Omental fat pad (tissue), 4 donors: Measurements from ENCODE around the gene NUP107. TPM values are rescaled to one million over a fixed set of nuclear protein-coding genes. Genes with fewer than 3 reads are reported as not detected.

ENCODE experiments used
- ATAC-seq: fragments of 150-250 bp; one replicate; pipeline ENCODE4 v1.9.1; 2016; ENCODE audit warnings: mild to moderate bottlenecking, moderate library complexity; ENCODE audit not compliant: low FRiP score
- DNase-seq: peaks from one replicate; pipeline ENCODE4 v3.0.0-alpha.2; 2019; ENCODE audit warnings: low spot score
- CTCF ChIP-seq, 3 donors: fragments of 450-650 bp; IDR thresholded peaks; one replicate each; pipeline ENCODE4 v1.5.1; 2016 to 2017; ENCODE audit warnings: antibody characterized with exemption in 3 of 3, mild to moderate bottlenecking in 3 of 3, moderate library complexity in 2 of 3
- total RNA-seq, 4 donors: library from RNA; depleted of rRNA; stranded (reverse); fragments of >200 nt; gene quantifications; one replicate each; pipeline ENCODE4 v1.1.0, GENCODE V29; 2016

NUP107 gene
- total RNA-seq, 4 donors from 2014 or later, result 27.1 to 48.9 (median 29.8) TPM

DNA sequence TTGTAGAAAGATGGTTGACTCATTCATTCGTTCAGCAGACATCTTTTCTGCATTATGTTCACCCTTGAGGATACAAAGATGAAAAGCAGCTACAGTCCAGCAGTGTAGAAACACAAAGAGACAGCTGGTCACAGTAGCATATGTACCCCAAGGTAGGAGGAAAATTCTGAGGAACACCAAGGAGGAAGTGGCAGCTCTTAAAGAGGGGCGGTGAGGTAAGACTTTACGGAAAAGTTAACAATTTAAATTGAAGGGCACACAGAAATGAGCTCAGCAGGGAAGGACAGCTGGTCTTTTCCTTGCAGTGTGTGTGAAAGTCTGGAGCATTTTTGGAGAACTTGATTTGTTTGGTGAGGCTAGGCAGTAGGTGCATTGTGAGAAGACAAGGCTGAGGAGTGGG lies 62.7 kb downstream of the NUP107 start:
- ATAC-seq (no peak), DNase-seq (no peak)
- TF ChIP-seq CTCF (IDR thresholded peaks at IDR 0.05), result no peak

DNA sequence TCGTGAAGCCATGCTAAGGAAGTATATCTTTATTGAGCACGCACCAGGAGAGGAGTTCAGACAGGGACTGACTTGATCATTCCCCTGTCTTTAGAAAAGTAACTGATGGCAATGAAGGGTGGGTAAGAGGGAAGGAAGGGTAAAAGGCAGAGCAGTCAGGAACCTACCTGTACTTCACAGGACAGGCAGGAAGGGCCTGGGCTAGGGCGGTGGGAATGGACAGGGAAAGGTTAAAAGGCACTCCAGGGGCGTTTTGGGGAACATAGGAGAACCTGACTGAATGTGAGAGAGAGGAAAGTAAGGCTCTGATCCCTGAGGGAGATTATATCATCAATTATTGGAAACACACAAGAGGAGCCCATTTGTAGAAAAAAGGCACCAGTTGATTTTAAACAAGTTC lies 63.1 kb downstream of the NUP107 start:
- no peak for ATAC-seq
- no peak for TF ChIP-seq CTCF (IDR thresholded peaks at IDR 0.05)
- no peak for DNase-seq

- no peak for TF ChIP-seq CTCF (IDR thresholded peaks at IDR 0.05)
- DNase-seq (no peak), ATAC-seq (no peak)
These were observed 63.7 kb downstream of the NUP107 start for GRCh38 chr12:68750506-68750905.

- DNase-seq (no peak), ATAC-seq (no peak)
- no peak for TF ChIP-seq CTCF (IDR thresholded peaks at IDR 0.05)
These were observed 68.9 kb downstream of the NUP107 start for GRCh38 chr12:68755536-68756243.

DNA sequence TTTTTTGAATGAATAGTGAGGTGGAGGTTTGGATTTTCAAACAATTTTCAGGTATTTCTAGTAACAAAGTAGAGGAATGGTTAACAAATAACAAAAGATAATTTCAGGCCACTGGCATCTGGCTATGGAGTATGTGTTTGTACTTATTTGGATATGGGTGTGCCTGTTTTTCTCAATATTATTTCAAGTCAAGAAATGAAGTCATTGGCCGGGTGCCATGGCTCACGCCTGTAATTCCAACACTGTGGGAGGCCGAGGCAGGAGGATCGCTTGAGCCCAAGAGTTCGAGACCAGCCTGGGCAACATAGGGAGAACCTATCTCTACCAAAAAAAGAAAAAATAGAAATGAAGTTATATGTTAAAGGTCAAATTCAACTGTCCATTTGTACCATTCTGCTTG lies 73.1 kb downstream of the NUP107 start:
- TF ChIP-seq CTCF (IDR thresholded peaks at IDR 0.05), result no peak
- DNase-seq, result no peak
- no peak for ATAC-seq

DNA sequence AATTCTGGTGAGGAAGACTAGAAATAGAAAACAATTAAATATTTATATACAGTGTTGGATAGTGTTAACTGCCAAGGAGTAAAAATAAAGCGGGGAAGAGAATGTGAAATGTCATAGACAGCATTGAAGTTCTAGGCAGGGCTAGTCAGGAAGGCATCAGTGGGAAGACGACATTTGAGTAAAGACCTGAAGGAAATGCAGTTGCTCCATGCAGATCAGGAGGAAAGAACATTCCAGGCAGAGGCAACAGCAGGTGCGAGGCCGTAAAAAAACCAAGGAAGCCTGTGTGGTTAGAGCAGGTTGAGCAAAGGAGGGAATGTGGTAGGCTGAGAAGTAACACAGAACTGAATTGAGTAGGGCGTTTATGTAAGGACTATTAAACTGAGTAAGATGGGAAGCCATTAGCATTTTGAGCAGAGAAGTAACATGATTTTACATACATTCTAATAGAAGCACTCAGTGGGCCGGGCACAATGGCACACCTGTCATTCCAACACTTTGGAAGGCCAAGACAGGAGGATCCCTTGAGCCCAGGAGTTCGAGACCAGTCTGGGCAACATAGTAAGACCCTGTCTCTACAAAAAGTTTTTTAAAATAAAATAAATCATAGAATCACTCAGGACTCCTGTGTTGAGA lies 74.1 kb downstream of the NUP107 start:
- DNase-seq, result no peak
- ATAC-seq, result no peak
- no peak for TF ChIP-seq CTCF (IDR thresholded peaks at IDR 0.05)

GRCh38 chr12:68761442-68761812 lies 74.6 kb downstream of the NUP107 start:
- DNase-seq (no peak), ATAC-seq (no peak)
- no peak for TF ChIP-seq CTCF (IDR thresholded peaks at IDR 0.05)
